HepG2 (cell line): ENCODE measurements around the gene ARMC5. TPM values are rescaled to one million over a fixed set of nuclear protein-coding genes. Genes with fewer than 3 reads are reported as not detected.

Experiments
- ATAC-seq: fragments of 200-7000 bp; cut with Tn5 transposase; 3 replicates; pipeline ENCODE4 v1.9.1; 2020; ENCODE audit warnings: mild to moderate bottlenecking, moderate library complexity
- BruUV-seq: library from RNA; stranded (reverse); fragments of 400-500 nt; replicated peaks from 2 replicates; lab custom pipeline; 2021; lab: Mats Ljungman, UMichigan
- CTCF ChIA-PET: fragments of 300-600 bp; formaldehyde crosslinking; extraction: SDS; loops from one replicate; lab custom pipeline; 2021; ENCODE audit warnings: low total read pairs, inconsistent platforms, low intra/inter-chr PET ratio; lab: Yijun Ruan, JAX
- POLR2A ChIA-PET: fragments of 350-600 bp; sonication (Branson Sonifier 250); formaldehyde crosslinking; loops from one replicate; lab custom pipeline; 2020; ENCODE audit warnings: antibody characterized with exemption, inconsistent platforms; lab: Yijun Ruan, JAX
- DNase-seq: peaks from one replicate; pipeline ENCODE4 v3.0.0-alpha.2; 2015; ENCODE audit warnings: low spot score
- FAIRE-seq: peaks from 3 replicates; lab custom pipeline; 2011; peaks lifted over from hg19 to GRCh38; lab: Jason Lieb, UNC
- H2AFZ ChIP-seq: one replicate; pipeline ENCODE4 v1.6.1; 2011; ENCODE audit warnings: low read length, inconsistent platforms
- H3K27ac ChIP-seq: fragments of 300-600 bp; 3 replicates; pipeline ENCODE4 v1.8.0; 2011; ENCODE audit warnings: mixed run types, mild to moderate bottlenecking, mixed read lengths, low read length, inconsistent platforms; ENCODE audit not compliant: insufficient read depth; ENCODE audit errors: extremely low read length
- H3K27me3 ChIP-seq, 2 experiments: fragments of 200-600 bp in 1 of 2; 2 replicates in 1 of 2; 3 replicates in 1 of 2; pipeline versions ENCODE4 v1.6.0 to v1.8.0; 2011; ENCODE audit warnings: low read length in 2 of 2, mild to moderate bottlenecking in 2 of 2, moderate library complexity in 2 of 2, inconsistent platforms in 1 of 2; ENCODE audit not compliant: insufficient read depth in 2 of 2, control insufficient read depth in 1 of 2
- H3K36me3 ChIP-seq, 2 experiments: fragments of 200-600 bp in 1 of 2; replicated peaks in 1 of 2; 2 replicates in 1 of 2; 3 replicates in 1 of 2; pipeline versions ENCODE4 v1.5.1 to v1.8.0; 2011; ENCODE audit warnings: low read length in 2 of 2, inconsistent platforms in 1 of 2; ENCODE audit not compliant: insufficient read depth in 2 of 2, control insufficient read depth in 1 of 2
- H3K4me1 ChIP-seq: 2 replicates; pipeline ENCODE4 v1.5.1; 2012; ENCODE audit warnings: low read length, inconsistent platforms; ENCODE audit not compliant: insufficient read depth
- H3K4me2 ChIP-seq: 2 replicates; pipeline ENCODE4 v1.6.0; 2011; ENCODE audit warnings: low read depth, low read length, inconsistent platforms
- H3K4me3 ChIP-seq, 3 experiments: fragments of 200-600 bp in 1 of 3; sonication (generic), shearing (Covaris generic) in 1 of 3; replicated peaks in 1 of 3; 2 replicates each; pipeline ENCODE4 v1.5.1; 2011 to 2016; ENCODE audit warnings: low read length in 3 of 3, inconsistent platforms in 2 of 3, low read depth in 2 of 3, mild to moderate bottlenecking in 2 of 3, control low read depth in 1 of 3, mixed read lengths in 1 of 3; ENCODE audit not compliant: insufficient read depth in 1 of 3
- H3K79me2 ChIP-seq: one replicate; pipeline ENCODE4 v1.6.1; 2011; ENCODE audit warnings: low read length, inconsistent platforms; ENCODE audit not compliant: insufficient read depth
- H3K9ac ChIP-seq: 2 replicates; pipeline ENCODE4 v1.6.0; 2011; ENCODE audit warnings: mild to moderate bottlenecking, low read depth, low read length, inconsistent platforms; ENCODE audit not compliant: insufficient read depth
- H3K9me3 ChIP-seq: 2 replicates; pipeline ENCODE4 v1.5.1; 2012; ENCODE audit warnings: mild to moderate bottlenecking, low read length
- H4K20me1 ChIP-seq: 2 replicates; pipeline ENCODE4 v1.6.0; 2011; ENCODE audit warnings: inconsistent platforms, mild to moderate bottlenecking, low read length, moderate library complexity; ENCODE audit not compliant: insufficient read depth
- IKZF4 ChIP-seq: sonication (generic); formaldehyde crosslinking; IDR thresholded peaks from 2 replicates; pipeline ENCODE4 v1.5.1; 2020; ENCODE audit warnings: borderline replicate concordance, mild to moderate bottlenecking, low read depth, missing genetic modification reagents; ENCODE audit errors: not compliant biosample characterization
- SMAD9 ChIP-seq: sonication (generic); formaldehyde crosslinking; IDR thresholded peaks from 2 replicates; pipeline ENCODE4 v1.5.1; 2020; ENCODE audit warnings: mild to moderate bottlenecking, missing genetic modification reagents
- ZNF781 ChIP-seq: sonication (generic); formaldehyde crosslinking; IDR thresholded peaks from 2 replicates; pipeline ENCODE4 v1.5.1; 2020; ENCODE audit warnings: borderline replicate concordance, mild to moderate bottlenecking, missing genetic modification reagents; ENCODE audit errors: not compliant biosample characterization
- WGBS: methylation state at CpG from one replicate; pipeline ENCODE4 v1.1.6; 2017; ENCODE audit warnings: low lambda C conversion rate; 5-methylcytosine and 5-hydroxymethylcytosine counted together
- in situ Hi-C: cut with HindIII; loops from 2 replicates; pipeline ENCODE4 v1.10.0; 2017; ENCODE audit warnings: low pct_unique_long_range_greater_than_20kb; ENCODE audit not compliant: extremely low pct_ligation_motif_present
- intact Hi-C: fragments of 100-400 bp; cut with micrococcal nuclease; formaldehyde crosslinking; loops from one replicate; pipeline ENCODE4 v1.10.0; 2022; ENCODE audit not compliant: unreplicated experiment
- polyA plus RNA-seq, 8 experiments: library from polyadenylated mRNA; depleted of rRNA in 3 of 8; stranded (reverse) in 7 of 8; unstranded in 1 of 8; fragments of >200 nt; fragmentation: Illumina TruSeq in 4 of 8; extraction: Trizol in 4 of 8; gene quantifications; 2 replicates each; pipeline versions ENCODE4 v1.2.1 to v1.2.3, GENCODE V29; 2011 to 2016; ENCODE audit warnings: low read depth in 4 of 8, missing spikeins in 1 of 8, mixed read lengths in 1 of 8; ENCODE audit not compliant: insufficient read depth in 1 of 8
- total RNA-seq, 5 experiments: library from RNA; depleted of rRNA; stranded (reverse); fragments of >200 nt; fragmentation: Illumina TruSeq; extraction: Trizol; gene quantifications; 2 replicates each; pipeline ENCODE4 v1.2.3, GENCODE V29; 2016; ENCODE audit warnings: low read depth in 1 of 5
- TF ChIP-seq, protein P1 (sequence below), 2 experiments: sonication (generic) in 1 of 2; formaldehyde crosslinking in 1 of 2; IDR thresholded peaks; 2 replicates each; pipeline versions ENCODE4 v1.4.0 to v1.6.1; 2016 to 2020; ENCODE audit warnings: borderline replicate concordance in 1 of 2, low read depth in 1 of 2, mild to moderate bottlenecking in 1 of 2, missing genetic modification reagents in 1 of 2
- TF ChIP-seq, protein P2 (sequence below): sonication (generic); formaldehyde crosslinking; IDR thresholded peaks from 2 replicates; pipeline ENCODE4 v1.4.0; 2020; ENCODE audit warnings: missing genetic modification reagents, borderline replicate concordance
- TF ChIP-seq, protein P3 (sequence below): sonication (generic); formaldehyde crosslinking; IDR thresholded peaks from 2 replicates; pipeline ENCODE4 v1.4.0; 2020; ENCODE audit warnings: mild to moderate bottlenecking, missing genetic modification reagents, borderline replicate concordance
- TF ChIP-seq, protein P4 (sequence below): sonication (generic); formaldehyde crosslinking; IDR thresholded peaks from 2 replicates; pipeline ENCODE4 v1.5.1; 2020; ENCODE audit warnings: missing genetic modification reagents, mild to moderate bottlenecking, borderline replicate concordance

The ARMC5 gene
- total and polyA plus RNA-seq, 2 of the 13 experiments (the other 11 are each of a cell fraction or from before 2014, with no cell fraction given): 10.8 to 22.3 TPM

DNA sequence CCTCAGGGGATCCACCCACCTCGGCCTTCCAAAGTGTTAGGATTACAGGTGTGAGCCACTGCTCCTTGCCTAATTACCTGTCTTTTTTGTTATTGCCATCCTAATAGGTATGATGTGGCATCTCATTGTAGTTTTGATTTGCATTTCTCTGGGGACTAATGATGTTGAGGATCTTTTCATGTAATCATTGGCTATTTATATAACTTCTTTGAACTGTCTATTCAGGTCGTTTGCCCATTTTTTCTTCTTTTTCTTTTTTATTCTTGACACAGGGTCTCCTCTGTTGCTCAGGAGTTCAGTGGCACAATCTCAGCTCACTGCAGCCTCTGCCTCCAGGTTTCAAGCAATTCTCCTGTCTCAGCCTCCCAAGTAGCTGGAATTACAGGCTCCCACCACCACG lies 11.3 kb downstream of the ARMC5 start:
- Histone ChIP-seq H3K4me2 (no peak overlapping the region), H3K27me3 (peaks cover 0 to 7% of the 10 kb centered on the region in 2 experiments; a peak in 1 of 5 replicates), H4K20me1 (no peaks in the 10 kb centered on the region), H3K9me3 (no peaks in the 10 kb centered on the region), H3K79me2 (no peaks in the 10 kb centered on the region), H3K36me3 (peaks cover 7 to 11% of the 10 kb centered on the region in 2 experiments), H3K27ac (no peak overlapping the region), H2AFZ (no peak overlapping the region), H3K9ac (no peak overlapping the region), H3K4me1 (peaks cover 40% of the 10 kb centered on the region), H3K4me3 (no peak overlapping the region)
- intact Hi-C loops (no loop called here), in situ Hi-C loops (no loop called here)
- BruUV-seq: no TSS peak
- ATAC-seq (no peak), DNase-seq (no peak), FAIRE-seq (no peak)
- ChIA-PET POLR2A (interaction anchor here (1.1 kb wide), 1 partner anchor 12 kb away, joined by 3 read pairs; no protein-coding TSS in a partner anchor), CTCF (no interaction called here)
- 46% methylated on average over 3 of the region's 3 CpGs for whole genome bisulfite sequencing
- TF ChIP-seq IKZF4 (CRISPR knock-in tag): no peak
- TF ChIP-seq, protein P1, sequence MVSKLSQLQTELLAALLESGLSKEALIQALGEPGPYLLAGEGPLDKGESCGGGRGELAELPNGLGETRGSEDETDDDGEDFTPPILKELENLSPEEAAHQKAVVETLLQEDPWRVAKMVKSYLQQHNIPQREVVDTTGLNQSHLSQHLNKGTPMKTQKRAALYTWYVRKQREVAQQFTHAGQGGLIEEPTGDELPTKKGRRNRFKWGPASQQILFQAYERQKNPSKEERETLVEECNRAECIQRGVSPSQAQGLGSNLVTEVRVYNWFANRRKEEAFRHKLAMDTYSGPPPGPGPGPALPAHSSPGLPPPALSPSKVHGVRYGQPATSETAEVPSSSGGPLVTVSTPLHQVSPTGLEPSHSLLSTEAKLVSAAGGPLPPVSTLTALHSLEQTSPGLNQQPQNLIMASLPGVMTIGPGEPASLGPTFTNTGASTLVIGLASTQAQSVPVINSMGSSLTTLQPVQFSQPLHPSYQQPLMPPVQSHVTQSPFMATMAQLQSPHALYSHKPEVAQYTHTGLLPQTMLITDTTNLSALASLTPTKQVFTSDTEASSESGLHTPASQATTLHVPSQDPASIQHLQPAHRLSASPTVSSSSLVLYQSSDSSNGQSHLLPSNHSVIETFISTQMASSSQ (IDR thresholded peaks at IDR 0.05; ENCODE audit: low read depth): no peak
- TF ChIP-seq, protein P1 (CRISPR knock-in tag; IDR thresholded peaks at IDR 0.05; ENCODE audit: borderline replicate concordance): no peak
- TF ChIP-seq, protein P2, sequence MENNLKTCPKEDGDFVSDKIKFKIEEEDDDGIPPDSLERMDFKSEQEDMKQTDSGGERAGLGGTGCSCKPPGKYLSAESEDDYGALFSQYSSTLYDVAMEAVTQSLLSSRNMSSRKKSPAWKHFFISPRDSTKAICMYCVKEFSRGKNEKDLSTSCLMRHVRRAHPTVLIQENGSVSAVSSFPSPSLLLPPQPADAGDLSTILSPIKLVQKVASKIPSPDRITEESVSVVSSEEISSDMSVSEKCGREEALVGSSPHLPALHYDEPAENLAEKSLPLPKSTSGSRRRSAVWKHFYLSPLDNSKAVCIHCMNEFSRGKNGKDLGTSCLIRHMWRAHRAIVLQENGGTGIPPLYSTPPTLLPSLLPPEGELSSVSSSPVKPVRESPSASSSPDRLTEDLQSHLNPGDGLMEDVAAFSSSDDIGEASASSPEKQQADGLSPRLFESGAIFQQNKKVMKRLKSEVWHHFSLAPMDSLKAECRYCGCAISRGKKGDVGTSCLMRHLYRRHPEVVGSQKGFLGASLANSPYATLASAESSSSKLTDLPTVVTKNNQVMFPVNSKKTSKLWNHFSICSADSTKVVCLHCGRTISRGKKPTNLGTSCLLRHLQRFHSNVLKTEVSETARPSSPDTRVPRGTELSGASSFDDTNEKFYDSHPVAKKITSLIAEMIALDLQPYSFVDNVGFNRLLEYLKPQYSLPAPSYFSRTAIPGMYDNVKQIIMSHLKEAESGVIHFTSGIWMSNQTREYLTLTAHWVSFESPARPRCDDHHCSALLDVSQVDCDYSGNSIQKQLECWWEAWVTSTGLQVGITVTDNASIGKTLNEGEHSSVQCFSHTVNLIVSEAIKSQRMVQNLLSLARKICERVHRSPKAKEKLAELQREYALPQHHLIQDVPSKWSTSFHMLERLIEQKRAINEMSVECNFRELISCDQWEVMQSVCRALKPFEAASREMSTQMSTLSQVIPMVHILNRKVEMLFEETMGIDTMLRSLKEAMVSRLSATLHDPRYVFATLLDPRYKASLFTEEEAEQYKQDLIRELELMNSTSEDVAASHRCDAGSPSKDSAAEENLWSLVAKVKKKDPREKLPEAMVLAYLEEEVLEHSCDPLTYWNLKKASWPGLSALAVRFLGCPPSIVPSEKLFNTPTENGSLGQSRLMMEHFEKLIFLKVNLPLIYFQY (CRISPR knock-in tag): no peak
- no peak for TF ChIP-seq ZNF781 (CRISPR knock-in tag)
- TF ChIP-seq, protein P3, sequence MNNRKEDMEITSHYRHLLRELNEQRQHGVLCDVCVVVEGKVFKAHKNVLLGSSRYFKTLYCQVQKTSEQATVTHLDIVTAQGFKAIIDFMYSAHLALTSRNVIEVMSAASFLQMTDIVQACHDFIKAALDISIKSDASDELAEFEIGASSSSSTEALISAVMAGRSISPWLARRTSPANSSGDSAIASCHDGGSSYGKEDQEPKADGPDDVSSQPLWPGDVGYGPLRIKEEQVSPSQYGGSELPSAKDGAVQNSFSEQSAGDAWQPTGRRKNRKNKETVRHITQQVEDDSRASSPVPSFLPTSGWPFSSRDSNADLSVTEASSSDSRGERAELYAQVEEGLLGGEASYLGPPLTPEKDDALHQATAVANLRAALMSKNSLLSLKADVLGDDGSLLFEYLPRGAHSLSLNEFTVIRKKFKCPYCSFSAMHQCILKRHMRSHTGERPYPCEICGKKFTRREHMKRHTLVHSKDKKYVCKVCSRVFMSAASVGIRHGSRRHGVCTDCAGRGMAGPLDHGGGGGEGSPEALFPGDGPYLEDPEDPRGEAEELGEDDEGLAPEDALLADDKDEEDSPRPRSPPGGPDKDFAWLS (CRISPR knock-in tag): no peak
- TF ChIP-seq SMAD9 (CRISPR knock-in tag): no peak
- TF ChIP-seq, protein P4, sequence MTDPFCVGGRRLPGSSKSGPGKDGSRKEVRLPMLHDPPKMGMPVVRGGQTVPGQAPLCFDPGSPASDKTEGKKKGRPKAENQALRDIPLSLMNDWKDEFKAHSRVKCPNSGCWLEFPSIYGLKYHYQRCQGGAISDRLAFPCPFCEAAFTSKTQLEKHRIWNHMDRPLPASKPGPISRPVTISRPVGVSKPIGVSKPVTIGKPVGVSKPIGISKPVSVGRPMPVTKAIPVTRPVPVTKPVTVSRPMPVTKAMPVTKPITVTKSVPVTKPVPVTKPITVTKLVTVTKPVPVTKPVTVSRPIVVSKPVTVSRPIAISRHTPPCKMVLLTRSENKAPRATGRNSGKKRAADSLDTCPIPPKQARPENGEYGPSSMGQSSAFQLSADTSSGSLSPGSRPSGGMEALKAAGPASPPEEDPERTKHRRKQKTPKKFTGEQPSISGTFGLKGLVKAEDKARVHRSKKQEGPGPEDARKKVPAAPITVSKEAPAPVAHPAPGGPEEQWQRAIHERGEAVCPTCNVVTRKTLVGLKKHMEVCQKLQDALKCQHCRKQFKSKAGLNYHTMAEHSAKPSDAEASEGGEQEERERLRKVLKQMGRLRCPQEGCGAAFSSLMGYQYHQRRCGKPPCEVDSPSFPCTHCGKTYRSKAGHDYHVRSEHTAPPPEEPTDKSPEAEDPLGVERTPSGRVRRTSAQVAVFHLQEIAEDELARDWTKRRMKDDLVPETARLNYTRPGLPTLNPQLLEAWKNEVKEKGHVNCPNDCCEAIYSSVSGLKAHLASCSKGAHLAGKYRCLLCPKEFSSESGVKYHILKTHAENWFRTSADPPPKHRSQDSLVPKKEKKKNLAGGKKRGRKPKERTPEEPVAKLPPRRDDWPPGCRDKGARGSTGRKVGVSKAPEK (CRISPR knock-in tag): no peak
